ENCODE measurements around the gene DCLK1.

DCLK1 gene

GRCh38 chr13:35791184-35791851, 339.9 kb downstream of the DCLK1 start:
- H3K4me3 ChIP-seq (ENCODE audit: low read depth in 1 of 2, low read length in 2 of 2) = no peak overlapping the region
- no peak overlapping the region for H3K9ac ChIP-seq (ENCODE audit: low read depth in 1 of 2, low read length in 2 of 2)
- no peaks in the 10 kb centered on the region for H3K36me3 ChIP-seq (ENCODE audit: control insufficient read depth in 1 of 2, insufficient read depth in 2 of 2, low read length in 2 of 2)
- no peaks in the 10 kb centered on the region for H3K27me3 ChIP-seq (ENCODE audit: control insufficient read depth in 1 of 2, insufficient read depth in 2 of 2, low read length in 2 of 2)
- H3K4me1 ChIP-seq (ENCODE audit: control insufficient read depth in 1 of 2, insufficient read depth in 2 of 2, low read length in 2 of 2) = no peaks in the 10 kb centered on the region
- no peak overlapping the region for H3K27ac ChIP-seq (ENCODE audit: low read depth, low read length)
- no peaks in the 10 kb centered on the region for H3K9me3 ChIP-seq (ENCODE audit: control insufficient read depth in 1 of 2, low read length in 2 of 2)

GRCh38 chr13:35789335-35790165, 341.6 kb downstream of the DCLK1 start:
- Histone ChIP-seq H3K27ac (ENCODE audit: low read depth, low read length) (no peak overlapping the region), H3K36me3 (ENCODE audit: control insufficient read depth in 1 of 2, insufficient read depth in 2 of 2, low read length in 2 of 2) (no peaks in the 10 kb centered on the region), H3K4me1 (ENCODE audit: control insufficient read depth in 1 of 2, insufficient read depth in 2 of 2, low read length in 2 of 2) (no peaks in the 10 kb centered on the region), H3K9me3 (ENCODE audit: control insufficient read depth in 1 of 2, low read length in 2 of 2) (no peaks in the 10 kb centered on the region), H3K9ac (ENCODE audit: low read depth in 1 of 2, low read length in 2 of 2) (no peak overlapping the region), H3K4me3 (ENCODE audit: low read depth in 1 of 2, low read length in 2 of 2) (no peak overlapping the region), H3K27me3 (ENCODE audit: control insufficient read depth in 1 of 2, insufficient read depth in 2 of 2, low read length in 2 of 2) (no peaks in the 10 kb centered on the region)

- H3K9ac ChIP-seq (ENCODE audit: low read depth in 1 of 2, low read length in 2 of 2) = no peak overlapping the region
- no peaks in the 10 kb centered on the region for H3K4me1 ChIP-seq (ENCODE audit: control insufficient read depth in 1 of 2, insufficient read depth in 2 of 2, low read length in 2 of 2)
- H3K4me3 ChIP-seq (ENCODE audit: low read depth in 1 of 2, low read length in 2 of 2) = no peak overlapping the region
- H3K27ac ChIP-seq (ENCODE audit: low read depth, low read length) = no peak overlapping the region
- no peaks in the 10 kb centered on the region for H3K27me3 ChIP-seq (ENCODE audit: control insufficient read depth in 1 of 2, insufficient read depth in 2 of 2, low read length in 2 of 2)
- no peaks in the 10 kb centered on the region for H3K36me3 ChIP-seq (ENCODE audit: control insufficient read depth in 1 of 2, insufficient read depth in 2 of 2, low read length in 2 of 2)
- no peaks in the 10 kb centered on the region for H3K9me3 ChIP-seq (ENCODE audit: control insufficient read depth in 1 of 2, low read length in 2 of 2)
These were observed 343.2 kb downstream of the DCLK1 start for GRCh38 chr13:35787937-35788336.

GRCh38 chr13:35785576-35786303, 345.4 kb downstream of the DCLK1 start:
- H3K4me3 ChIP-seq (ENCODE audit: low read depth in 1 of 2, low read length in 2 of 2) = no peak overlapping the region
- H3K9me3 ChIP-seq (ENCODE audit: control insufficient read depth in 1 of 2, low read length in 2 of 2) = no peaks in the 10 kb centered on the region
- H3K27ac ChIP-seq (ENCODE audit: low read depth, low read length) = no peak overlapping the region
- no peaks in the 10 kb centered on the region for H3K36me3 ChIP-seq (ENCODE audit: control insufficient read depth in 1 of 2, insufficient read depth in 2 of 2, low read length in 2 of 2)
- no peak overlapping the region for H3K9ac ChIP-seq (ENCODE audit: low read depth in 1 of 2, low read length in 2 of 2)
- H3K27me3 ChIP-seq (ENCODE audit: control insufficient read depth in 1 of 2, insufficient read depth in 2 of 2, low read length in 2 of 2) = no peaks in the 10 kb centered on the region
- H3K4me1 ChIP-seq (ENCODE audit: control insufficient read depth in 1 of 2, insufficient read depth in 2 of 2, low read length in 2 of 2) = no peaks in the 10 kb centered on the region

GRCh38 chr13:35784286-35784951, 346.8 kb downstream of the DCLK1 start:
- H3K27me3 ChIP-seq (ENCODE audit: control insufficient read depth in 1 of 2, insufficient read depth in 2 of 2, low read length in 2 of 2) = no peaks in the 10 kb centered on the region
- no peaks in the 10 kb centered on the region for H3K36me3 ChIP-seq (ENCODE audit: control insufficient read depth in 1 of 2, insufficient read depth in 2 of 2, low read length in 2 of 2)
- H3K4me1 ChIP-seq (ENCODE audit: control insufficient read depth in 1 of 2, insufficient read depth in 2 of 2, low read length in 2 of 2) = no peaks in the 10 kb centered on the region
- H3K27ac ChIP-seq (ENCODE audit: low read depth, low read length) = no peak overlapping the region
- H3K9ac ChIP-seq (ENCODE audit: low read depth in 1 of 2, low read length in 2 of 2) = no peak overlapping the region
- H3K9me3 ChIP-seq (ENCODE audit: control insufficient read depth in 1 of 2, low read length in 2 of 2) = no peaks in the 10 kb centered on the region
- H3K4me3 ChIP-seq (ENCODE audit: low read depth in 1 of 2, low read length in 2 of 2) = no peak overlapping the region

GRCh38 chr13:35782793-35783192, 348.4 kb downstream of the DCLK1 start:
- no peak overlapping the region for H3K9ac ChIP-seq (ENCODE audit: low read depth in 1 of 2, low read length in 2 of 2)

GRCh38 chr13:35781036-35782000, 349.9 kb downstream of the DCLK1 start:
- Histone ChIP-seq H3K36me3 (ENCODE audit: control insufficient read depth in 1 of 2, insufficient read depth in 2 of 2, low read length in 2 of 2) (no peaks in the 10 kb centered on the region), H3K9me3 (ENCODE audit: control insufficient read depth in 1 of 2, low read length in 2 of 2) (no peaks in the 10 kb centered on the region)

More at GRCh38 chr13:35782793-35783192, 348.4 kb downstream of the DCLK1 start:
- Histone ChIP-seq H3K9me3 (ENCODE audit: control insufficient read depth in 1 of 2, low read length in 2 of 2) (no peaks in the 10 kb centered on the region), H3K27ac (ENCODE audit: low read depth, low read length) (no peak overlapping the region), H3K27me3 (ENCODE audit: control insufficient read depth in 1 of 2, insufficient read depth in 2 of 2, low read length in 2 of 2) (no peaks in the 10 kb centered on the region), H3K4me1 (ENCODE audit: control insufficient read depth in 1 of 2, insufficient read depth in 2 of 2, low read length in 2 of 2) (no peaks in the 10 kb centered on the region), H3K36me3 (ENCODE audit: control insufficient read depth in 1 of 2, insufficient read depth in 2 of 2, low read length in 2 of 2) (no peaks in the 10 kb centered on the region), H3K4me3 (ENCODE audit: low read depth in 1 of 2, low read length in 2 of 2) (no peak overlapping the region)

GRCh38 chr13:35780613-35781012, 350.6 kb downstream of the DCLK1 start:
- Histone ChIP-seq H3K36me3 (ENCODE audit: control insufficient read depth in 1 of 2, insufficient read depth in 2 of 2, low read length in 2 of 2) (no peaks in the 10 kb centered on the region), H3K27me3 (ENCODE audit: control insufficient read depth in 1 of 2, insufficient read depth in 2 of 2, low read length in 2 of 2) (no peaks in the 10 kb centered on the region), H3K27ac (ENCODE audit: low read depth, low read length) (no peak overlapping the region), H3K9ac (ENCODE audit: low read depth in 1 of 2, low read length in 2 of 2) (no peak overlapping the region), H3K9me3 (ENCODE audit: control insufficient read depth in 1 of 2, low read length in 2 of 2) (no peaks in the 10 kb centered on the region), H3K4me3 (ENCODE audit: low read depth in 1 of 2, low read length in 2 of 2) (no peak overlapping the region), H3K4me1 (ENCODE audit: control insufficient read depth in 1 of 2, insufficient read depth in 2 of 2, low read length in 2 of 2) (no peaks in the 10 kb centered on the region)

More at GRCh38 chr13:35781036-35782000, 349.9 kb downstream of the DCLK1 start:
- Histone ChIP-seq H3K27ac (ENCODE audit: low read depth, low read length) (no peak overlapping the region), H3K27me3 (ENCODE audit: control insufficient read depth in 1 of 2, insufficient read depth in 2 of 2, low read length in 2 of 2) (no peaks in the 10 kb centered on the region), H3K4me1 (ENCODE audit: control insufficient read depth in 1 of 2, insufficient read depth in 2 of 2, low read length in 2 of 2) (no peaks in the 10 kb centered on the region), H3K9ac (ENCODE audit: low read depth in 1 of 2, low read length in 2 of 2) (no peak overlapping the region), H3K4me3 (ENCODE audit: low read depth in 1 of 2, low read length in 2 of 2) (no peak overlapping the region)

GRCh38 chr13:35771898-35772297, 359.3 kb downstream of the DCLK1 start:
- no peak overlapping the region for H3K9ac ChIP-seq (ENCODE audit: low read depth in 1 of 2, low read length in 2 of 2)
- no peaks in the 10 kb centered on the region for H3K4me1 ChIP-seq (ENCODE audit: control insufficient read depth in 1 of 2, insufficient read depth in 2 of 2, low read length in 2 of 2)
- H3K36me3 ChIP-seq (ENCODE audit: control insufficient read depth in 1 of 2, insufficient read depth in 2 of 2, low read length in 2 of 2) = no peaks in the 10 kb centered on the region
- no peaks in the 10 kb centered on the region for H3K27me3 ChIP-seq (ENCODE audit: control insufficient read depth in 1 of 2, insufficient read depth in 2 of 2, low read length in 2 of 2)
- no peak overlapping the region for H3K4me3 ChIP-seq (ENCODE audit: low read depth in 1 of 2, low read length in 2 of 2)
- H3K27ac ChIP-seq (ENCODE audit: low read depth, low read length) = no peak overlapping the region
- H3K9me3 ChIP-seq (ENCODE audit: control insufficient read depth in 1 of 2, low read length in 2 of 2) = no peaks in the 10 kb centered on the region
